ENCODE results near the gene FAR2.
"Not testable (repeated sequence)": the region's sequence is repeated elsewhere in the genome, so short reads cannot be mapped to it uniquely, and the experiment has no call there.

Gene FAR2

DNA sequence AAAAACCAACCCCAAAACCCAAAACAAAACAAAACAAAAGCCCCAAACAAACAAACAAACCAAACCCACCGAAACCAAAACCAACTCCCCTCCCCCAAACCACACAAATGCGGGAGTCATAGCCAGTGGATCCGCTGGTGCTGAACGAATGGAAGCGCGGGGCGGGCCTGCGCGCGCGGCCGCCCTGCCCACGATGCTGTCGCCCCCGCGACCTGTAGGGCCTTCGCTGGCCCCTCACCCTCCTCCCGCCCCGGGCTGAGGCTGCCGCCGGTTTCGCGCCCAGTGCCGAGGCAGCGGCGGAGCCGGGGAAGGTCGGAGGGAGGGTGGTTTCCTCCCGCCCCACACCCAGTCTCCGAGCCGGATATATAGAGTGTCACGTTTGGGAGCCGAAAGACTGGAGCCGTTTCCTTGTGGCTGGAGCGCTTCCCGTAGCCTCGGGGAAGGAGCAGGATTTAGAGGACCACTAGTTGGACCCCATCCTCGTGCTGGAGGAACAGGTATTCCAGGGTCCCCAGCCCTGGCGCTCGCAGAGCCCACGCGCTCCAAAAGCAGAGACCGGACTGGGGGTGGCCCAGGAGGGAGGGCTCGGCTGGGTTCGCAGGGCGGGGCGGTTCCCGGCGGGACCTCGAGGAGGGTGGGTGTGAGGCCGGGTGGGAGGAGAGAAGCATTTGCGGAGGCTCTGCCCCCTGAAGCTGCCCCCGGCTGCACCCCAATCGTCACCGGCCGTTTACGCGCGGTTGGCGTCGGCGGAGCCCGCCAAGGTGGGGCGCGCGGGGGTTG, at the start of gene FAR2:
Gene FAR2 (plus strand): TSS at position 368 of the 780 bp plus-strand sequence. CDS start 121,172 bp downstream, outside the sequence.
- peak; percentile 40 for DNase-seq

DNA sequence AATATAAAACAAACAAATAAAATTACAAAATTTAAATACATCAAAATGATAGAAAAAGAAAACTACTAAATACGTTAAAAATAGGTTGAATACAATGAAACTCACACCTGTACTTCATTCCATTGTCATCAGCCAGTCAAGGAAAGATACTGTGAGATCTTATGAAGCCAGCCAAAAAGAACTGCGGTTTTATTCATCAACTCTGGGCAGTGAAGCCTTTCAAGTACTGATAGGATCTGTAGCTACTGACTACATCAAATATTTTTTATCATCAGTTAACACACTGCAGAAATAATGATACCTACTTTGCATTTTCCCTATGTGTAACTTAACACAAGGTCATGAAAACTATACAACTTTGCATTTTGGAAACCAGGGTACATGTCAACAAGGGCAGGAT, 46.3 kb upstream of the FAR2 start:
- no peak for DNase-seq

DNA sequence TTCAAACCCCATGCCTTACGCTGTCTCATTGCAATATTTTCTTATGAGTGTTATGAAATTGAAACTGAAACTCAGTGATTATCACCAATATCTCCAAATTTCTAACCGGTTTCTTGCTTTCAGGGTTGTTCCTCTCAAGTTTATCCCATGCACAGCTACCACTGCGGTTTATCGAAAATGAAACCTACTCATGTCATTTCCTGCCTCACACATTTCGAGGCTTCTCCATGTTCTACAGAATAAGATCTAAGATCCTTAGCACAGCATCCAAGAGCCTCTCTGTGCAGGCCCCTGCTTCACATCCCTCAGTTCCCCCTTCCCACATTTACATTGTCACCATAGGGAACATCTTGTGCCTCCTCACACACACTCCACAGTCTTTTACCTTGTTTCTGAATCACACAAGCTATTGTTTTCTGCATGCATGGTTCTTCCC, 45.5 kb upstream of the FAR2 start:
- DNase-seq = peak; percentile 29

DNA sequence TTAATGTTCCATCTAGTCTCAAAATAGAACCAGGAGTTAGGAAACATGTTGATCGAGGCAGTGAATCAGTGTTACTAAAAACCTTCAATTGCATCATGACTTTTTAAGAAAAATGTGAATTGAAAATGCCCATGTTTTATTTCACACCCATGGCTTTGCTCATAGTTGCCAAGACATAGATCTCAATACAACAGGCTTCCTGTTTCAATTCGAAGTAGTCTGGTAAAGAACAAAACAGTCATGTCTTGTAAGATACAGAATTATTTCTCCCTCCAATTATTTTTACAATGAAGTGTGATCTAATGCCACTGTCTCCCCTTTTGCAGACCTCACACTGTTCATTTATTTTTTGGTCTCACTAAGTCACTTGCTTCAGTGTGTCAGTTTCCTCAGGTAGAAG, 44.6 kb upstream of the FAR2 start:
- DNase-seq = no peak

DNA sequence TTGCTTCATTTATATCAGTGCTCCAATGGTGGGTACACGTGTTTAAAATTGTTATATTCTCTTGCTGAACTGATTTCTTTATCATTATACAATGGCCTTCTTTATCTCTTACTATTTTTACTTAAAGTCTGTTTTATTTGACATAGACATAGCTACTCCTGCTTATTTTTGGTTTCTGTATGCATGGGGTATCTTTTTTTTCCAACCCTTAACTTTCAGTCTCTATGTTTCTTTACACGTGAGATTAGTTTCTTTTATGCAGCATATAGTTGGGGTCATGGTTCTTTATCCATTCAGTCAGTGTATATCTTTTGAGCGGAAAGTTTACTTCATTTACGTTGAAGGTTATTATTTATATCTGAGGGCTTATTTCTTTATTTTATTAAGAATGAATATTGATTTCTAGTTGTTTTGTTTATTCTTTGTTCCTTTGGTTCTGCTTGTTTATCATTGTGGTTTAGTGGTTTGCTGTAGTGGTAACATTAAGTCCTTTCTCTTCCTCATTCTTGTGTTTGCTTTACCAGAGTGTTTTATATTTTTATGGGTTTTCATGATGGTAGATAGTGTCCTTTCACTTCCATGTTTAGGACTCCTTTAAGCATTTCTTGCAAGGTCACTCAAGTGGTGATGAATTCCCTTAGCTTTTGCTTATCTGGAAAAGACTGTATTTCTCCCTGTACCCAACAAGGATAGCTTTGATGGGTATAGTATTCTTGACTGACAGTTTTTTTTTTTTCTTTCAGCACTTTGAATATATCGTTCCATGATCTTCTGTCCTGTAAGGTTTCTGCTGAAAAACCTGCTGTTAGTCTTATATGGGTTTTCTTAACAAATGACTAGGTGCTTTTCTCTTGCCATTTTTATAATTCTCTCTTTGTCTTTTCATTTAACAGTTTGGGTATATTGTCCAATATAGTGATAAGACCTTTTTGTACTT, 38.3 kb upstream of the FAR2 start:
- DNase-seq = no peak

- no peak for DNase-seq
These were observed 36.0 kb upstream of the FAR2 start for GRCh38 chr12:29113101-29113500.

DNA sequence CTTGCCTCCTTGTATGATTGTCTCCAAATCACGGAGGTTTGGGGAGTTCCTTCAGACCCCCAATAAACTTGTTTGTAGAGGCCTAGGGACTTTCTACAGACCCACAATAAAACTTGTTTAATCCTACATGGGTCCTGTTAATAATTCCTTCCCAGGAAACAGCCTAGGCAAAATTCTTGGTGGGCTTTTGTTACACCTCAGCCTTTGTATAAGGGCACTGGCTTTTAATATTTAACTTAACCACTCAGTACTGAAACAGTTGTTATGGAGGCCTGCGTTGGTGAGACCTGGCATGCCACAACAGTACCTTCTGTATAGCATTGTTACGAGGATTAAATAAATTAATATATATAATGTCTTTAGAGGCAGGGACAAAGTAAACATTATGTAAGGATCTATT, 32.7 kb upstream of the FAR2 start:
- no peak for DNase-seq

DNA sequence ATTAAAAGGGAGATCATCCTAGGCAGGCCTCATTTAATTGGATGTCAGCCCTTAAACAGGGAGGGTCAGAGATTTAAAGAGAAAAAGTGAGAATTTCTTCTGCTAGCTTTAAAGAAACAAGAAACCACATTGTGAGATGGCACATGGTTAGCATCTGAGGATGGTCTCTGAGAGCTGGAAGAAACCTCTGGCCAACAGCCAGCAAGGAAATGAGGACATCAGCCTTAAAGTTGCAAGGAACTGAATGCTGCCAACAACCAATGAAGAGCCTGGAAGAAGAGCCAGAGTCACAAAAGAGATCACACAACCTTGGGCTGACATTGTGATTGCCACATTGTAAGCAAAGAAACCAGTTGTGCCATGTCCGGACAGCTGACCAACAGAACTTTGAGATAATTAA, 17.5 kb upstream of the FAR2 start:
- DNase-seq = no peak

- DNase-seq = no peak
These were observed 16.8 kb upstream of the FAR2 start for GRCh38 chr12:29132316-29132715.

GRCh38 chr12:29133181-29133580, 15.9 kb upstream of the FAR2 start:
- DNase-seq = no peak

DNA sequence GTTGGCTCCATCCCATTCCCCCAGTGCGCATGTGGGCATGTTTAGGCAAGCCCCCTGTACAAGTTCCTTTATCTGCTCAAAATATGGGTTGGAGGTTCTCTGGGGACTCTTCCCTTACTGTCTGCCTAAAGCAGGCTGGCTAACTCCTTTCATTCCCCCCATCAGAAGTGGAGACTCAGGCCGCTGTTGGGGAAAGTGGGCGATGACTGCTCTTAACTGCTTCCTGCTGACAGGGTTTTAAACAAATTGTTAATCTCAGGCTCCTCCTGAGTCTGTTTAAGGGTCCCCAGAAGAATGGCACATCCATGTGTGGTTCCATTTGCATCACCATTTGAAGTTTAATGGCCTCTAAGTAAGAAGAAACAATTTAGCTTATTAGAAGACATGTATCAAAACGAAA, 15.4 kb upstream of the FAR2 start:
- no peak for DNase-seq

DNA sequence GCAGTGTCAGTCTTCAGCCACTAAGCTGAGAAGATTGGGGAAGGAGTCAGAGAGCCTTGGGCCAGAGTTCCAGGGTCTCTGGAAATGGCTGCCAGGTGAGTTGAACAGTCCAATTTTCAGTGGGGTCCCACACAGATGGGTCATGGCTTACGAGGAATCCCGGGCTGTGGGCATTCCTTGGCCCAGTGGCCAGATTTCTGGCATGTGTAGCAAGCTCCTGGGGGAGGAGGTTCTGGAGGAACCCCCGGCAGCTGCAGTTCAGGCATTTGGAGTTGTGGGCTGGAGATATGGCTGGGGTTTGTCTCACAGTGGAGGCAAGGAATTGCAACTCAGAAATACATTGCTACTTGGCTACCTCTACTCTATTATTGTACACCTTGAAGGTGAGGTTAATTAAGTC, 10.8 kb upstream of the FAR2 start:
- not testable (repeated sequence) for DNase-seq

GRCh38 chr12:29138855-29139254, 10.2 kb upstream of the FAR2 start:
- not testable (repeated sequence) for DNase-seq

DNA sequence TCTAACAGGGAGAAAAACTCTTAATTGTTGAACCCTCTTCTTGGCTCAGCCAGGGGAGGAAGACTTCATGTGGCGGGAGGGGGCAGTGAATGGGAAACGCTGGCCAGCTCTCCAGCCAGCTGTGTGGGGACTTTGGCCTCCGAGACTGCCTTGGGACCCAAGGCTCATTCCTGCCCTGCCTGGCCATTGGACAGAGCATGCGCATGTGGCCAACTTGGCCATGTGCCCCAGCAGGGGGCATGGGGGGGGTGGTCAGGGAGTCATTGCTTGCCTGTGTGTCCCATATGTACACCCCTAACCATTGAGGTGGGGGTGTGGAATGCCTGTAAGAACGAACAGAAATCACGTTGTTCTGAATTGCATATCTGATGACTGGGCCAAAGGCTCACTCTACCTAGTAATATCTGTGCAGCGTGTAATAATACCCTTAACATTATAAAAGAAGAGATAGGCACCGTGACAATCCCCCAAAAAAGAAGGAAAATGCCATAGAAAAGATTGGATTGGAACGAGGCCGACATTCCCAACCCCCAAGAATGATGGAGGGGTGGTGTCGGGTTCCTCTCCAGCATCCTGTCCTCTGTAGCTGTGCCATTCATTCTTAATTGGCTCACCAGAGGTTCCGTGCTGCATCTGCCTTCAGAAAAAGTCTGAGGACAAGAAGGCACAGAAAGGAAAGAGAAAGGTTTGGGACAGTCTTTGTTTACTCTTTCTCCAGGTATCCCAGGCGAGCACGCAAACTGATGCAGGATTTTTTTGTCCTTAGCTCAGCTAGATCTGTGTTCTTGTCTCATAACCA, 3.5 kb upstream of the FAR2 start:
- no peak for DNase-seq

DNA sequence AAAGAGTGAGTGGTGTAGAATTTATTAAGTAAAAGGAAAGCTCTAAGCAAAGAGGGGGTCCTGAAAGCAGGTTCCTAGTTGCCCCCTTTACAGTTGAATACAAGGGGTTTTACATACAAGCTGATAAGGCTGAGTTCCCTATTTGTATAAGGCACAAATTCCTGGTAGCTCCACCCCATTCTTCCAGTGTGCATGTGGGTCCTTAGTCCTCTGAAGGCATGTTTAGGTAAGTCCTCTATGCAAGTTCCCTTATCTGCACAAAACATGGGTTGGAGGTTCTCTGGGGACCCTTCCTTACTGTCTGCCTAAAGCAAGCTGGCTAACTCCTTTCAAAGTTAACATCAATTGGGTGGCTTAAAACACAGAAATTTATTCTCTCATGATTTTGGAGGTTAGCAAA, 2.9 kb upstream of the FAR2 start:
- DNase-seq = no peak

GRCh38 chr12:29147731-29148595, 1.1 kb upstream of the FAR2 start:
- no peak for DNase-seq

- no peak for DNase-seq
These were observed 525 bp upstream of the FAR2 start for GRCh38 chr12:29148596-29148910.

GRCh38 chr12:29149691-29150281, 708 bp downstream of the FAR2 start:
- no peak for DNase-seq

- DNase-seq = no peak
These were observed 1.4 kb downstream of the FAR2 start for GRCh38 chr12:29150462-29150861.

DNA sequence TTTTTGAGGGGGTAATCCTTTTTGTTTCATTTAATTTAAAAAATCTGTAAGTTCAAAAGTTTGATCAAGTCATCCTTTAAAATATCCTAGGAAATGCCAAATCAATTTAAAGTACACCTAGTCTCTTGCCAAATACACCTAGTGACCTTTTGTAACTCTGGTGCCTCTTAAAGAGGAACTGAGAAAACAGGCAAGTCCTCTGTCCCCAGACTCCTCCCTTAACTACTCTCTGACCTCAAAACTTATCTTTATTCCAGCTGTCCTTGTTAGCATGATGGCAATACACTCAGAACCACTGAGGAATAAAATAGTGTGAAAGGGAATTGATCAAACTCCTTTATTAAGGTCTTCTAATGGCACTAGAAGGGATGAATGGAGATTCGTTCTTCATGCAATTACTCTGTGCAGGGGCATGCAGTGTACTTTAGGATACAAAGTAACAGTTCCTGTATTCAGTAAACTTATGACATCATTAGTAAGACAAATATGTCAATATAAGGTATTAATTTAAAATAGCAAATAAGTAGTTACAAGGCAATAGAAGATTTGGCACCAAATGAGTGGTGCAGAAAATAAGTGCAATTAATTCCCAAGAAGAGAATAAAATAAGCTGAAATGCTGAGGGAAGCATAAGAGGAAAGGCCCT, 3.3 kb downstream of the FAR2 start:
- no peak for DNase-seq

DNA sequence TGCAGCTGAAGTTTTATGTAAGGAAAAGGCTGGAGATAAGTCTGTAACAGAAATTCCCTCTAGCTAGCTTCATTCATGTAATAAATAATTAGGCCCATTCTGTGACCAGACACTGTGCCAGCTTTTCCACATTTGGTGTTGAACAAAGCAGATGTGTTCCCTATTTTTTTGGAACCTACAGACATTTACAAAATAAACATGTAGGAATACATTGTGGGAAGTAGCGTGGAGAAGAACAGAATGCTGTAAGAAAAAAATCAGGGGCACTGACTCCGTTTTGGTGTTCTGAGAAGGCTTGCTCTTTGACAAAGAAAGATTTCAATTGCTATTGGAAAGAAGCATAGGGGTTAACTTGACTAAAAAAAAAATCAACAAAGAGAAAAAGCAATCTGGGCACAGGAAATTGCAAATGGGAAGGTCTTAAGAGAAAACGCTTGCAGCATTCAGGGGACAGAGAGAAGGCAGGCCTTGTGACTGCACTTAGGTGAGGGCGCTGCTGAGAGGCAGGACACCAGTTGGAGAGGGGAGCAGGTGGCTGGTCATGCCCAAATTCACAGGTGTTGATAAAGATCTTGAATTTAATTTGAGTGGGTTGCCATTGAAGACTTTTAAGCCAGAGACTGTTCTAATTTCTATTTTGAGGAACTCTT, 4.0 kb downstream of the FAR2 start:
- DNase-seq = no peak
